ENCODE measurements around the gene RNU2-63P.
"Not testable (repeated sequence)": the region's sequence is repeated elsewhere in the genome, so short reads cannot be mapped to it uniquely, and the experiment has no call there.

The RNU2-63P gene

GRCh38 chr2:88028931-88029330, 12.6 kb upstream of the RNU2-63P start:
- no peak for DNase-seq (ENCODE audit: low read depth)

- no peak for DNase-seq (ENCODE audit: low read depth)
These were observed 11.5 kb upstream of the RNU2-63P start for GRCh38 chr2:88027697-88028389.

- no peak for DNase-seq (ENCODE audit: low read depth)
These were observed 8.2 kb upstream of the RNU2-63P start for GRCh38 chr2:88024509-88024908.

GRCh38 chr2:88022669-88022921, 6.2 kb upstream of the RNU2-63P start:
- DNase-seq (ENCODE audit: low read depth): no peak

GRCh38 chr2:88019985-88020384, 3.6 kb upstream of the RNU2-63P start:
- DNase-seq (ENCODE audit: low read depth): no peak

- DNase-seq (ENCODE audit: low read depth): no peak
These were observed 2.6 kb upstream of the RNU2-63P start for GRCh38 chr2:88018909-88019308.

GRCh38 chr2:88018077-88018805, 1.9 kb upstream of the RNU2-63P start:
- not testable (repeated sequence) for DNase-seq (ENCODE audit: low read depth)

GRCh38 chr2:88017780-88018038, 1.4 kb upstream of the RNU2-63P start:
- DNase-seq (ENCODE audit: low read depth): not testable (repeated sequence)

GRCh38 chr2:88016960-88017779, 823 bp upstream of the RNU2-63P start:
- DNase-seq (ENCODE audit: low read depth): no peak

- DNase-seq (ENCODE audit: low read depth): no peak
These were observed 5.3 kb downstream of the RNU2-63P start for GRCh38 chr2:88011011-88011410.

- DNase-seq (ENCODE audit: low read depth): no peak
These were observed 6.2 kb downstream of the RNU2-63P start for GRCh38 chr2:88010136-88010535.

GRCh38 chr2:88006912-88007439, 9.4 kb downstream of the RNU2-63P start:
- no peak for DNase-seq (ENCODE audit: low read depth)

GRCh38 chr2:88005776-88006175, 10.6 kb downstream of the RNU2-63P start:
- no peak for DNase-seq (ENCODE audit: low read depth)

- no peak for DNase-seq (ENCODE audit: low read depth)
These were observed 13.1 kb downstream of the RNU2-63P start for GRCh38 chr2:88003074-88003755.

- no peak for DNase-seq (ENCODE audit: low read depth)
These were observed 14.0 kb downstream of the RNU2-63P start for GRCh38 chr2:88002359-88002707.

- DNase-seq (ENCODE audit: low read depth): not testable (repeated sequence)
These were observed 15.9 kb downstream of the RNU2-63P start for GRCh38 chr2:88000474-88000873.

- no peak for DNase-seq (ENCODE audit: low read depth)
These were observed 19.8 kb downstream of the RNU2-63P start for GRCh38 chr2:87996570-87996969.

GRCh38 chr2:87995756-87996155, 20.6 kb downstream of the RNU2-63P start:
- DNase-seq (ENCODE audit: low read depth): no peak

GRCh38 chr2:87994304-87994850, 22.0 kb downstream of the RNU2-63P start:
- not testable (repeated sequence) for DNase-seq (ENCODE audit: low read depth)

GRCh38 chr2:87992569-87992968, 23.8 kb downstream of the RNU2-63P start:
- not testable (repeated sequence) for DNase-seq (ENCODE audit: low read depth)

- DNase-seq (ENCODE audit: low read depth): not testable (repeated sequence)
These were observed 28.9 kb downstream of the RNU2-63P start for GRCh38 chr2:87987473-87987872.

- DNase-seq (ENCODE audit: low read depth): not testable (repeated sequence)
These were observed 30.4 kb downstream of the RNU2-63P start for GRCh38 chr2:87985902-87986301.
